Suppressor macrophage treated with lipopolysaccharide for 4 hours (primary cell): ENCODE results near the gene OGFOD2.

Experiments
- DNase-seq: peaks from one replicate; pipeline ENCODE4 v3.0.0-alpha.2; 2020

Gene OGFOD2

GRCh38 chr12:122989225-122989839 lies 14.3 kb downstream of the OGFOD2 start:
- no peak for DNase-seq

- no peak for DNase-seq
Observed at GRCh38 chr12:122989874-122990419, 14.9 kb downstream of the OGFOD2 start.

DNA sequence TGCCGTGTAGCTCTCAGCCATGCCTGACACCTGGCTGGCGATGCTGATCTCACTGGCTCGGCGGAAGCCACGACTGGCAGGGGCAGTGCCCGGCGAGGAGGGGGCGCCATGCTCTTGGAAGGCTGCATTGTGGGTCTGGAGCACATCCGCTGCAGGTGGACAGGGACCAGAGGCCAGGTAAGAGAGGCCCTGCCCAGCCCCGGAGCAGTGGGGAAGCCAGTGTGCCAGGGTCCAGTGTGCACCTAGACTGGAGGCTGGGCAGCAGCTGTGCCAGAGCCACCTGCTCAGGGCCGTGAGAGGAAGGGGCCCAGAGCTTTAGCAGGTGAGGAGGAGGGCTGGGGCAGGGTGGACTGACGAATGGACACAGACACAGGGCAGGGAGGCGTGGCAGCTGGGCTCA lies 15.5 kb downstream of the OGFOD2 start:
- DNase-seq, result no peak

GRCh38 chr12:122990961-122991622 lies 16.0 kb downstream of the OGFOD2 start:
- DNase-seq, result no peak

DNA sequence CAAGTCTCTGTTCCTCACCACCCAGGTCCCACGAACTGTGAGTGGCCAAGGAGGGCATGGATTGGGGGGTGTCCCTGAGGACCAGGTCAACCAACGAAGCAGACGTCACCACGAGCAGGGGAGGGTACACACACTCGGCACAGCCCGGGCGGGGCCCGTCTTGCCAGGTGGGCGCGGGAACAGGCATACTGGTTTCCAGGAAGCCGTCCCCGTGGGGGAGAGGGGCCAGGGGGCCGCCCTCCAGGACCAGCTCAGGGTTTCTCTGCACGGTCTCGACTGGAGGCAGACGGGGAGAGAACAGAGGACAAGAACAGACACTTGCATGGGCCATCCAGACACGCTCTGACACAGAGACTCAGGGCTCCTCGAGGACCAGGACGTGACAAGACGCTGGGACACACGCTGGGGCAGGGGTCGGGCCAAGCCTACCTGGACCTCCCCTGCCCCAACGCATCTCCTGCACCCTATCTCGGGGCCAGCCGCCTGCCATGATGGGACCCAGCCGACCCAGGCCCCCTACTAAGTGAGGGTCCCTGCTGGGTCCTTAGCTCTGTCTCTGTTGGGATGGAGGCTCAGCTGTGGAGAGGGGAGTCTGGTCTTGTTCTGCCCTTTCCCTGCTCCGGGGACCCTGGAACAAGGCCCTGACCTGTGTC lies 16.7 kb downstream of the OGFOD2 start:
- no peak for DNase-seq

DNA sequence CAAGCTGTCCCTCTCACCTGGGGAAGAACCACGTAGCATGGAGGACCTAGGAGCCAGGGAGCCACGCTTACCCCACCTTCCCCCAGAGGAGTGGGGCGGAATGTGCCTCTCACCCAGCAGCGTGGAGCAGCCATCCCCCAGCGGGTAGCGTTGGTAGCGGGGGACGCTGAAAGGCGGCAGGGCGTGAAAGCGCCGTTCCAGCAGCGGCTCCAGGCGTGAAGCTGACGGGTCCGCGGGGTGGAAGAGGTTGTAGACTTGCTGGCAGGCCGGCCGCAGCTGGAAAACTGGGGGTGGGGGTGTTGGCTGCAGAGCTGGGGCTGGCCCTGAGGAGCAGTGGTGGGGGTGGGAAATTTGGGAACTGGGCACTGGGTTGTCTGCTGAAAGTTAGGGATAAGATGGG lies 17.3 kb downstream of the OGFOD2 start:
- no peak for DNase-seq

DNA sequence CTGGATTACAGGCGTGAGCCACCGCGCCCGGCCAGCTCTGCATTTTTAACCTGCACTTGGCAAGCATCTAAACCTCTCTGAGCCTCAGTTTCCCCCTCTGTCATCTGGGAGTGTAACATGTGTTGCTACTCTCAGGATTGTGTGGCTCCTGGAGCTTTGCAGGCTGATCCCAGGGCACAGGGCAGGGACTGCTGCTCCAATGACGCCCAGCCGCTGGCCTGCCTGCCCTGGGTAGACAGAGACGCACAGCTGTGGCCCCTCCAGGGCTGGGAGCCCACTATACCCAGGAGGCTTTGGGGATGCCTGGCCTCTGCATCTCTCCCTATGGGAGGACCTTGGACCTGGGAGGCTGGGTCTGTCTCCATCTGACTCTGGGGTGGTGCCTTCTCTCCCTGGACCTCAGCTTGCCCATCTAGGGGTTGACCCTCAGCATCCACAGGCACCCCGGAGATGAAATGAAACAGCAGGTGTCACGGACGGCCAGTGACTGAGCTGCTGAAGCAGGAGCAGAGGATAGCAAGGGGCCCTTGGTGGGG lies 19.2 kb downstream of the OGFOD2 start:
- DNase-seq, result no peak

DNA sequence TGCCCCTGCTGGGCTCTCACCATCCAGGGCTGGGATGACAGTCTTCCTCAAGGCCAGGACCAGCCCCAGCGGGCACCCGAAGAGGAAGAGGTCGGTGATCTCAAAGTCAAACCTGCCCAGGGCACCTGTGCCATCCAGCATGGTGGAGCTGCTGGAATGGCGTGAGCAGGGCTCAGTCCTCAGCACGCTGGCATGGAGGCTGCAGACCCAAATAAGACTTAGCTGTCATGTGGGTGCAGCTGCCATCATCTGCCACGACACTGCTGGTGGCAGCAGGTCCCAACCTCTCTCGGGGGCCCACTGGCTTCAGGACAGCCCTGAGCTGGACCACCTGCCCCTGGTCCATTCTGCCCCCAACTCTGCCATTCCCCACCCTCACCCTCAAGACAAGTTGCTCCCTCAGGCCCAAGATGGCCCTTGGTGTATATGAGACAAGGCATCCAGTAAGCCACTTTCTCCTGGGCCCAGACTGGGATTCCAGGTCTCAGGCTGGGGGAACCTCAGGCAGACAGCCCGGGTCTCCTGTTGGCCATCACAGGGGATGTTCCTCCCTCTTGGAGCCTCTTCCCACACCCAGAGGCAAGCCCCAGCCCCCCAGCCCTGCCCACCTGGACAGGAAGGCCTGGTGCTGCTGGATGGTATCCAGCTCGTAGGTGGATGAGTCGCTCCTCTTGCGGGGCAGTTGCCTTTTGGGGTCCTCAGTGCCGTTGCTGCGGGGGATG lies 19.9 kb downstream of the OGFOD2 start:
- DNase-seq, result no peak

DNA sequence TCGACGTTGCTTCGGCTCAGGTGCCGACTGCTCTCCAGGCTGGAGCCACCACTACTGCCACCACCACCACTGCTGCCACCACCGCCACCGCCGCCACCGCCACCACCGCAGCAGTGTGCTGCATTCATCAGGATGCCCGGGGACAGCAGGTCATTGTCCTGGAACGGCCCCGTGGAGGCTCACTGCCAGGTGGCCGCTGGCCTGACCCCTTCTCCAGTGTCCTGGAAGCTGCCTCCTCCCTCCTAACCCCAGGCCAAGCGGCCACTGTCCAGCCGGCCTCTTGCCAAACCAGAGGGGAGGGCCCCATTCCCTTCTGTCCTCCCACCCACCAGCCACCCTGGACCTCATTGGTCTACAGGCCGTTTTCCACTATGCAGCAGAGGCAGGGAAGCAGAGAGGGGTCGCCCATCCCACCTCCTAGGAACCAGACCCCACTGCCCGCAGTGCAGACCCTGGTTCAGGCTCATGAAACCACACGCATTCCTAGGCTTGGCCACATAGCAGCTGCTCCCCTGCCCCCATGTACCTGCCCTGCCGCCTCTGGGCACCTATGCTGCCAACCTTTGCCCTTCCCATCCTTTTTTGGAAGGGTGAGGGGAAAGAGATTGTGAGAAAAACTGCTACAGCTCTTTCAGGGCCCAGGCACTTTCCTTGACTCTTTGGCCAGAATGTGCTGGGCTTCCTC lies 20.6 kb downstream of the OGFOD2 start:
- no peak for DNase-seq

- no peak for DNase-seq
Observed at GRCh38 chr12:122996188-122996601, 21.2 kb downstream of the OGFOD2 start.

GRCh38 chr12:122996621-122997342 lies 21.7 kb downstream of the OGFOD2 start:
- DNase-seq, result no peak

DNA sequence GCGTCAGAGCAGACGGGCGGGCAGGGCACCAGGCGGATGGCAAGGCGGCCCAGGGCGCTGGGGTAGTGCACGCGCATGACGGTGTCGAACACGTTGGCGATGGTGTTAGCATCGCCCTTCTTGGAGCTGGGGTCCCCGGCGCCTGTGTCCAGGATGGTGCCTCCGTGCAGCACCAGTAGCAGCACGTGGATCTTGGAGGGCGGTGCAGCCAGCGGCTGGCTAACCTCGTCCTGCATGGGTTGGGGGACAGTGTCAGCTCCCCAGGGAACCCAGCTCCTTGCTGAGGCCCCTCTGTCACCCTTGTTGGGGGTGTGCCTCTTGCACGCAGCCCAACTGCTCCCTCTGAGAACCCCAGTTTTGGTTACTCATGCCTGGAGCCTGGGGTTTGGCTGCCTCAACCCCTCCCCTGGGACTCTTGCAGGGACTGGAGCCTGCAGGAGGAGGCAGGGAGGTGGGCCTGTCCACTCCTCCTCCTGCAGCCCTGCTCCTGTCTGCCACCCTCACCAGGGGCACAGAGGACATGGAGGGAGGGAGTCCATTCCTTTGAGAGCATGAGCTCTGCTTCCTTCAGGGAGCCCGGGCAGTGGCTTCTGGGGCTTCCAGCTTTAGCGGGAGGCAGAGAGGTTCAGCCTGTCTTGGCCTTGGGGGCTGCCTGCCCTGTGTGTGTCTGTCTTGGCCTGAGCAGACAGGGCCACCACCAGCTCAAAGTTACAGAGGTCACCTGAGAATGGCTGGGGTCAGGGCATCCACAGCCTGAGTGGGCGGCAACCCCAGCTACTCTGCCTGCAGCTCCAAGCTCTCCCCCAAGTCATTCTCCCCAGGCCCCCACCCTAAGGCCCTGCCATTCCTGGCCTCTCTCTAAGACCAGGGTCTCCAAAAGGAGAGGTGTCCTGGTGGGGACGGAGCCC lies 22.6 kb downstream of the OGFOD2 start:
- no peak for DNase-seq

- DNase-seq, result no peak
Observed at GRCh38 chr12:122998316-122998715, 23.3 kb downstream of the OGFOD2 start.

- DNase-seq, result no peak
Observed at GRCh38 chr12:122999196-122999946, 24.3 kb downstream of the OGFOD2 start.

DNA sequence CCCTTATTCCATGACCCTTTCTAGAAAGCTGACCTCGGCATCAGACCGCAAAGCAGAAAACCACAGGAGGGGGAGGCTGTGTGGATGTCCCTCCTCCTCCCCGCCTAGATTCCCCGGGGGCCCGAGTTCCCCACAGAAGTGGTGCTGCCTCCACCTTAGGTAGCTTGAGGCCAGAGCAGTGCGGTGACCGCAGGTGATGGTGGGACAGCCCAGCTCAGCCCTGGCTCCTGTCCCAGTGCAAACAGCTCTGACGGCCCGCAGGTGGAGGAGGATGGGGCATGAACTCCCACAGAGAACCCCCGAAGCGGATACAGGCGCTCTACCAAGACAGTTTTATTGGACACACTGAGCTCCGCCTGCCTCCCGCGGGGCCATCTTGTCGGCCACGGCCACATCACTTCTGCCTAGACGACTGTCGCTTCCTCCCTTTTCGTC lies 25.0 kb downstream of the OGFOD2 start:
- DNase-seq, result no peak

DNA sequence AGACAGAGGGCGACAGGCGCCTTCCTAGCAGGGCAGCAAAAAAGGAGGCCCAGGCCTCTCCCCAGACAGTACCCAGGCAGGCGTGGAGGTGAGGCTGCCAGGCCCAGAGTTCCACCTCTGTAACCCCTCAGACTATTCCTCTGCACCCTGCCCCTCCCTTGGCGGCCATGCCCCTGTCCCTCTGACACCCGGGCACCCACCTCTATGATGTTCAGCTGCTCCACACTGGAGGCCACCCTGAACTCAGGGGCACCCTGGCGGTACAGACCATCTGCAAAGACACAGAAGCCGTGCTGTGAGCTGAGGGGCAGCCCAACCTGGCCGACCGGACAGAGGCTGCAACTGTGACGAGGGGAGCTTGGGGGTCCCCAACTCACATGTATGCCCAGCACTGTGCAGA lies 25.5 kb downstream of the OGFOD2 start:
- no peak for DNase-seq

GRCh38 chr12:123001464-123001863 lies 26.4 kb downstream of the OGFOD2 start:
- DNase-seq, result no peak

DNA sequence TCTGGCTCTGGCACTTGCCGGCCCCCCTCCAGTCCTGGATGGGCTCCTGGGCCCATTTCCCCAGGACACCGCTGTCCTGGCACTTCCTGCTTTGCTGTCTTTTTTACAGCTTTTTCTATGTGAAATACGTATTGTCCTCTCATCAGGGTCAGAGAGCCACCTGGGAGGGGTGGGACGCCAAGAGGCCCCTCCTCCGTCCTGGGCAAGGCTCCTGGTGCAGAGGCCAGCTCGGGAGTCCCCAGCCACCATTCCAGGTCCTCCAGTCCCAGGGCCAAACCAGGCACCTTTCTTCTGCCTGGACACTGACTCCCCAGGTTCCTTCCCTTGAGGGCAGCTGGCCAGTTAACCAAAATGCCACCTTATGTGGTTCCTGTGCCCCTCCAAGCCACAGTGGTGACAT lies 28.2 kb downstream of the OGFOD2 start:
- no peak for DNase-seq

- DNase-seq, result no peak
Observed at GRCh38 chr12:123004287-123004686, 29.2 kb downstream of the OGFOD2 start.

DNA sequence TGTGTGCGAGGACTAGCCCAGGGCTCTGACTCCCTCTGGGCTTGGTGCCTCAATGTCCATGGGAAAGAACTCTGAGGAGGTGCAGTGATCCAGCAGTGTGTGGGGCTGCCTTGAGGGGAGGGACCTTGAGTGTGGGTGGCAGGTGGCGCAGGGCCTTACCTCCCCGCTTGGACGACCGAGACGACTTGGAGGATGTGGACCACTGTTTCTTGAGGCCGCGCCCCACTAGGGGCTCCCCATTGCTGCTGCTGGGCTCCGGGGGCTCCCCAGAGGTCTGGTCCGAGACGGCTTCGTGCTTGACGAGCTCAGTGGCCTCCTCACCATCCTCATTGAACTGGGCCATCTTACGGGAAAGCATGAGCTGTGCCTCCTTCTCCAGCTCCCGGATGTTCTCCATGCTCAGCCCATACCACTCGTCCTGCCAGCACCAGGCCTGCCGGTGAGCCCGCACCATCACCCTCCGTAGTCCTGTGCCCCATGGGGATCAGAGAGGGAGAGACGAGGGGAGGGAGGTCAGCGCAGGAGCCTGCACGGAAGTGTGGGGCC lies 30.1 kb downstream of the OGFOD2 start:
- DNase-seq, result no peak
